SK-N-SH treated with all-trans-retinoic acid at 6 μM for 48 hours (cell line): ENCODE measurements around the gene ADAMTS4.

Source experiments
- ATAC-seq: fragments of 200-7000 bp; cut with Tn5 transposase; 3 replicates; pipeline ENCODE4 v1.9.1; 2020; ENCODE audit warnings: mild to moderate bottlenecking, moderate library complexity
- ARNTL ChIP-seq: fragments of 450-650 bp; formaldehyde crosslinking; IDR thresholded peaks from 2 replicates; pipeline ENCODE4 v1.5.0; 2020; ENCODE audit warnings: low read depth, mild to moderate bottlenecking, moderate library complexity, borderline replicate concordance
- BACH2 ChIP-seq: fragments of 250-450 bp; sonication (Bioruptor Pico); IDR thresholded peaks from 2 replicates; pipeline ENCODE4 v1.9.0; 2021; ENCODE audit warnings: mild to moderate bottlenecking, borderline replicate concordance
- CSDC2 ChIP-seq: fragments of 250-450 bp; sonication (Bioruptor Pico); IDR thresholded peaks from 2 replicates; pipeline ENCODE4 v1.5.0; 2020; ENCODE audit warnings: mild to moderate bottlenecking, moderate library complexity
- ESRRG ChIP-seq: fragments of 250-450 bp; sonication (Bioruptor Pico); IDR thresholded peaks from 2 replicates; pipeline ENCODE4 v1.6.1; 2021; ENCODE audit warnings: mild to moderate bottlenecking
- ISL1 ChIP-seq: fragments of 250-450 bp; sonication (Bioruptor Pico); IDR thresholded peaks from 2 replicates; pipeline ENCODE4 v2.1.2; 2022; ENCODE audit warnings: mild to moderate bottlenecking, moderate library complexity
- OSR1 ChIP-seq: fragments of 250-450 bp; sonication (Bioruptor Pico); IDR thresholded peaks from 2 replicates; pipeline ENCODE4 v1.8.0; 2022; ENCODE audit warnings: moderate library complexity, mild to moderate bottlenecking, inconsistent platforms
- PPARA ChIP-seq: fragments of 250-450 bp; sonication (Bioruptor Pico); IDR thresholded peaks from 2 replicates; pipeline ENCODE4 v1.5.0; 2020; ENCODE audit warnings: mild to moderate bottlenecking, borderline replicate concordance
- SNAI2 ChIP-seq: fragments of 250-450 bp; sonication (Bioruptor Pico); IDR thresholded peaks from 2 replicates; pipeline ENCODE4 v1.5.0; 2020; ENCODE audit warnings: mild to moderate bottlenecking, moderate library complexity
- TCF4 ChIP-seq: fragments of 250-450 bp; sonication (Bioruptor Pico); IDR thresholded peaks from 2 replicates; pipeline ENCODE4 v1.8.0; 2021; ENCODE audit warnings: mild to moderate bottlenecking, moderate library complexity, borderline replicate concordance
- TOX ChIP-seq: fragments of 250-450 bp; sonication (Bioruptor Pico); IDR thresholded peaks from 2 replicates; pipeline ENCODE4 v1.8.0; 2021; ENCODE audit warnings: mild to moderate bottlenecking, moderate library complexity, borderline replicate concordance
- ZC3H10 ChIP-seq: fragments of 250-450 bp; sonication (Bioruptor Pico); IDR thresholded peaks from 2 replicates; pipeline ENCODE4 v1.5.1; 2021; ENCODE audit warnings: mild to moderate bottlenecking, moderate library complexity
- ZFP3 ChIP-seq: fragments of 250-450 bp; sonication (Bioruptor Pico); IDR thresholded peaks from 2 replicates; pipeline ENCODE4 v1.5.0; 2020; ENCODE audit warnings: mild to moderate bottlenecking, moderate library complexity
- ZFP30 ChIP-seq: fragments of 450-650 bp; formaldehyde crosslinking; IDR thresholded peaks from 2 replicates; pipeline ENCODE4 v1.5.0; 2022; ENCODE audit warnings: mild to moderate bottlenecking, moderate library complexity
- ZNF565 ChIP-seq: fragments of 450-650 bp; formaldehyde crosslinking; conservative IDR thresholded peaks from 2 replicates; pipeline ENCODE4 v1.5.0; 2020; ENCODE audit warnings: low read depth, mild to moderate bottlenecking, moderate library complexity
- ZNF70 ChIP-seq: fragments of 450-650 bp; formaldehyde crosslinking; IDR thresholded peaks from 2 replicates; pipeline ENCODE4 v1.5.0; 2020; ENCODE audit warnings: mild to moderate bottlenecking, moderate library complexity
- ZNF8 ChIP-seq: fragments of 450-650 bp; formaldehyde crosslinking; IDR thresholded peaks from 2 replicates; pipeline ENCODE4 v1.5.0; 2020; ENCODE audit warnings: mild to moderate bottlenecking, moderate library complexity
- TF ChIP-seq, protein P1 (sequence below): fragments of 250-450 bp; sonication (Bioruptor Pico); IDR thresholded peaks from 2 replicates; pipeline ENCODE4 v1.5.1; 2020; ENCODE audit warnings: low read depth, mild to moderate bottlenecking, moderate library complexity
- TF ChIP-seq, protein P2 (sequence below): fragments of 250-450 bp; sonication (Bioruptor Pico); IDR thresholded peaks from 2 replicates; pipeline ENCODE4 v1.8.0; 2021; ENCODE audit warnings: low read depth, mild to moderate bottlenecking, moderate library complexity, borderline replicate concordance
- TF ChIP-seq, protein P3 (sequence below): fragments of 250-450 bp; sonication (Bioruptor Pico); IDR thresholded peaks from 2 replicates; pipeline ENCODE4 v1.5.0; 2020; ENCODE audit warnings: mild to moderate bottlenecking, moderate library complexity
- TF ChIP-seq, protein P4 (sequence below): fragments of 250-450 bp; sonication (Bioruptor Pico); IDR thresholded peaks from 2 replicates; pipeline ENCODE4 v1.8.0; 2020; ENCODE audit warnings: mild to moderate bottlenecking, moderate library complexity, borderline replicate concordance

The ADAMTS4 gene, protein sequence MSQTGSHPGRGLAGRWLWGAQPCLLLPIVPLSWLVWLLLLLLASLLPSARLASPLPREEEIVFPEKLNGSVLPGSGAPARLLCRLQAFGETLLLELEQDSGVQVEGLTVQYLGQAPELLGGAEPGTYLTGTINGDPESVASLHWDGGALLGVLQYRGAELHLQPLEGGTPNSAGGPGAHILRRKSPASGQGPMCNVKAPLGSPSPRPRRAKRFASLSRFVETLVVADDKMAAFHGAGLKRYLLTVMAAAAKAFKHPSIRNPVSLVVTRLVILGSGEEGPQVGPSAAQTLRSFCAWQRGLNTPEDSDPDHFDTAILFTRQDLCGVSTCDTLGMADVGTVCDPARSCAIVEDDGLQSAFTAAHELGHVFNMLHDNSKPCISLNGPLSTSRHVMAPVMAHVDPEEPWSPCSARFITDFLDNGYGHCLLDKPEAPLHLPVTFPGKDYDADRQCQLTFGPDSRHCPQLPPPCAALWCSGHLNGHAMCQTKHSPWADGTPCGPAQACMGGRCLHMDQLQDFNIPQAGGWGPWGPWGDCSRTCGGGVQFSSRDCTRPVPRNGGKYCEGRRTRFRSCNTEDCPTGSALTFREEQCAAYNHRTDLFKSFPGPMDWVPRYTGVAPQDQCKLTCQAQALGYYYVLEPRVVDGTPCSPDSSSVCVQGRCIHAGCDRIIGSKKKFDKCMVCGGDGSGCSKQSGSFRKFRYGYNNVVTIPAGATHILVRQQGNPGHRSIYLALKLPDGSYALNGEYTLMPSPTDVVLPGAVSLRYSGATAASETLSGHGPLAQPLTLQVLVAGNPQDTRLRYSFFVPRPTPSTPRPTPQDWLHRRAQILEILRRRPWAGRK

DNA sequence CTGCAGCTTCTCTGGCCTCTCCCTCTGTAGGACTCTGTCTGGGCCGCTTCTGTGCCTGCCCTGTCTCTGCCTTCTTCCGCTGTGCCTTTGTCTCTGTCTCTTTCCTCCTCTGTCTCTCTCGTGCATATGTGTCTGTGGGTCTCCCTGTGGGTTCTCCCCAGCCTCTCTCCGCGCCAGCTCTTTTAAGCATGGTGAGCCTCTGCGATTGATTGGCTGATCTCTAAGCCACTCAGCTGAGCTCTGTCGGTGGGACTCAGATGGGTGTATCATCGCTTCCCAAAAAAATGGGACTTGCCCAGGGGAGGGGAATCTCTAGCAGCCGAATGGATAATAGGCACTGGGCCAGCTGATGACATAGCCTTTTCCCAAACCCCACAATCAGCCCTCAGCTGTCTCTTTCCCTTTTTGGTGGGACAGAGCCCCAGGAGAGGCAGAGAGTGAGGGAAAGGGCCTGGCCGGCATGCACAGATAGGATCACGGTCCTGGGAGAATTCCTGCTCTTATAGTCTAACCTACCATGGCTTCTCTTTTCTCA lies at the start of gene ADAMTS4:
Gene ADAMTS4, minus strand, starts transcription at position 158 of the 535 bp plus-strand sequence. CDS start 427 bp downstream, outside the sequence.
- TF ChIP-seq TOX (CRISPR knock-in tag) (no peak), CSDC2 (CRISPR knock-in tag) (no peak), ZNF565 (CRISPR knock-in tag) (no peak), TCF4 (no peak), OSR1 (no peak), BACH2 (CRISPR knock-in tag) (no peak), ESRRG (CRISPR knock-in tag) (no peak), ZC3H10 (CRISPR knock-in tag) (no peak), PPARA (CRISPR knock-in tag) (no peak), ZNF8 (CRISPR knock-in tag) (no peak)
- TF ChIP-seq, protein P1, sequence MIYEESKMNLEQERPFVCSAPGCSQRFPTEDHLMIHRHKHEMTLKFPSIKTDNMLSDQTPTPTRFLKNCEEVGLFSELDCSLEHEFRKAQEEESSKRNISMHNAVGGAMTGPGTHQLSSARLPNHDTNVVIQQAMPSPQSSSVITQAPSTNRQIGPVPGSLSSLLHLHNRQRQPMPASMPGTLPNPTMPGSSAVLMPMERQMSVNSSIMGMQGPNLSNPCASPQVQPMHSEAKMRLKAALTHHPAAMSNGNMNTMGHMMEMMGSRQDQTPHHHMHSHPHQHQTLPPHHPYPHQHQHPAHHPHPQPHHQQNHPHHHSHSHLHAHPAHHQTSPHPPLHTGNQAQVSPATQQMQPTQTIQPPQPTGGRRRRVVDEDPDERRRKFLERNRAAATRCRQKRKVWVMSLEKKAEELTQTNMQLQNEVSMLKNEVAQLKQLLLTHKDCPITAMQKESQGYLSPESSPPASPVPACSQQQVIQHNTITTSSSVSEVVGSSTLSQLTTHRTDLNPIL, result no peak
- TF ChIP-seq, protein P2, sequence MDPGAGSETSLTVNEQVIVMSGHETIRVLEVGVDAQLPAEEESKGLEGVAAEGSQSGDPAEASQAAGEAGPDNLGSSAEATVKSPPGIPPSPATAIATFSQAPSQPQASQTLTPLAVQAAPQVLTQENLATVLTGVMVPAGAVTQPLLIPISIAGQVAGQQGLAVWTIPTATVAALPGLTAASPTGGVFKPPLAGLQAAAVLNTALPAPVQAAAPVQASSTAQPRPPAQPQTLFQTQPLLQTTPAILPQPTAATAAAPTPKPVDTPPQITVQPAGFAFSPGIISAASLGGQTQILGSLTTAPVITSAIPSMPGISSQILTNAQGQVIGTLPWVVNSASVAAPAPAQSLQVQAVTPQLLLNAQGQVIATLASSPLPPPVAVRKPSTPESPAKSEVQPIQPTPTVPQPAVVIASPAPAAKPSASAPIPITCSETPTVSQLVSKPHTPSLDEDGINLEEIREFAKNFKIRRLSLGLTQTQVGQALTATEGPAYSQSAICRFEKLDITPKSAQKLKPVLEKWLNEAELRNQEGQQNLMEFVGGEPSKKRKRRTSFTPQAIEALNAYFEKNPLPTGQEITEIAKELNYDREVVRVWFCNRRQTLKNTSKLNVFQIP (CRISPR knock-in tag), result no peak
- peak; percentile 31 for ATAC-seq

DNA sequence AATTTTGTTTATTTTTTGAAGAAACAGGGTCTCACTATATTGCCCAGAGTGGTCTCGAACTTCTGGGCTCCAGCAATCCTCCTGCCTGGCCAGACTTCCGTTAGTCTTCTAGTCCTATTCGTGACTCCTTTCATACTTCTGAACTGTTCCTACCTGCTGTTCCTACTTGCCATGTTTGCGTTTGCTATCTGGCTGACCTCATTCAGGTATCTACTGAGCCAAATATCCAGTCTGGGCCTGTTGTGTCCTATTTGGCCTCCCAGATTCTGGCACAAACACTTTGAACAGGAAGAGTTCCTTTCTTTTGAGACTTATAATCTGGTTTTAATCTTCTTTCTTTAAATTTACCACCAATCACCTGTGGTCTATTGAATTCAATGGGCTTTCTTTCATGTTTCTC lies 46.0 kb upstream of the ADAMTS4 start:
- TF ChIP-seq, protein P3, sequence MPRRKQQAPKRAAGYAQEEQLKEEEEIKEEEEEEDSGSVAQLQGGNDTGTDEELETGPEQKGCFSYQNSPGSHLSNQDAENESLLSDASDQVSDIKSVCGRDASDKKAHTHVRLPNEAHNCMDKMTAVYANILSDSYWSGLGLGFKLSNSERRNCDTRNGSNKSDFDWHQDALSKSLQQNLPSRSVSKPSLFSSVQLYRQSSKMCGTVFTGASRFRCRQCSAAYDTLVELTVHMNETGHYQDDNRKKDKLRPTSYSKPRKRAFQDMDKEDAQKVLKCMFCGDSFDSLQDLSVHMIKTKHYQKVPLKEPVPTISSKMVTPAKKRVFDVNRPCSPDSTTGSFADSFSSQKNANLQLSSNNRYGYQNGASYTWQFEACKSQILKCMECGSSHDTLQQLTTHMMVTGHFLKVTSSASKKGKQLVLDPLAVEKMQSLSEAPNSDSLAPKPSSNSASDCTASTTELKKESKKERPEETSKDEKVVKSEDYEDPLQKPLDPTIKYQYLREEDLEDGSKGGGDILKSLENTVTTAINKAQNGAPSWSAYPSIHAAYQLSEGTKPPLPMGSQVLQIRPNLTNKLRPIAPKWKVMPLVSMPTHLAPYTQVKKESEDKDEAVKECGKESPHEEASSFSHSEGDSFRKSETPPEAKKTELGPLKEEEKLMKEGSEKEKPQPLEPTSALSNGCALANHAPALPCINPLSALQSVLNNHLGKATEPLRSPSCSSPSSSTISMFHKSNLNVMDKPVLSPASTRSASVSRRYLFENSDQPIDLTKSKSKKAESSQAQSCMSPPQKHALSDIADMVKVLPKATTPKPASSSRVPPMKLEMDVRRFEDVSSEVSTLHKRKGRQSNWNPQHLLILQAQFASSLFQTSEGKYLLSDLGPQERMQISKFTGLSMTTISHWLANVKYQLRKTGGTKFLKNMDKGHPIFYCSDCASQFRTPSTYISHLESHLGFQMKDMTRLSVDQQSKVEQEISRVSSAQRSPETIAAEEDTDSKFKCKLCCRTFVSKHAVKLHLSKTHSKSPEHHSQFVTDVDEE (CRISPR knock-in tag), result no peak
- TF ChIP-seq ISL1 (CRISPR knock-in tag) (no peak), PPARA (CRISPR knock-in tag) (no peak), ZFP3 (no peak), ARNTL (no peak), TOX (CRISPR knock-in tag) (no peak), SNAI2 (no peak), ZNF8 (CRISPR knock-in tag) (no peak), ZNF70 (CRISPR knock-in tag) (no peak), ZNF565 (CRISPR knock-in tag) (no peak), ZFP30 (CRISPR knock-in tag) (no peak), BACH2 (CRISPR knock-in tag) (no peak), CSDC2 (CRISPR knock-in tag) (no peak)
- TF ChIP-seq, protein P4, sequence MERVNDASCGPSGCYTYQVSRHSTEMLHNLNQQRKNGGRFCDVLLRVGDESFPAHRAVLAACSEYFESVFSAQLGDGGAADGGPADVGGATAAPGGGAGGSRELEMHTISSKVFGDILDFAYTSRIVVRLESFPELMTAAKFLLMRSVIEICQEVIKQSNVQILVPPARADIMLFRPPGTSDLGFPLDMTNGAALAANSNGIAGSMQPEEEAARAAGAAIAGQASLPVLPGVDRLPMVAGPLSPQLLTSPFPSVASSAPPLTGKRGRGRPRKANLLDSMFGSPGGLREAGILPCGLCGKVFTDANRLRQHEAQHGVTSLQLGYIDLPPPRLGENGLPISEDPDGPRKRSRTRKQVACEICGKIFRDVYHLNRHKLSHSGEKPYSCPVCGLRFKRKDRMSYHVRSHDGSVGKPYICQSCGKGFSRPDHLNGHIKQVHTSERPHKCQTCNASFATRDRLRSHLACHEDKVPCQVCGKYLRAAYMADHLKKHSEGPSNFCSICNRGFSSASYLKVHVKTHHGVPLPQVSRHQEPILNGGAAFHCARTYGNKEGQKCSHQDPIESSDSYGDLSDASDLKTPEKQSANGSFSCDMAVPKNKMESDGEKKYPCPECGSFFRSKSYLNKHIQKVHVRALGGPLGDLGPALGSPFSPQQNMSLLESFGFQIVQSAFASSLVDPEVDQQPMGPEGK (CRISPR knock-in tag), result no peak
- TF ChIP-seq, protein P1, result no peak

More for the DNA sequence above, 46.0 kb upstream of the ADAMTS4 start:
- no peak for ATAC-seq
